HG03066 (cell line): Measurements from ENCODE around the gene AP1S1.
"Not testable (repeated sequence)": the region's sequence is repeated elsewhere in the genome, so short reads cannot be mapped to it uniquely, and the experiment has no call there.

Experiments
- ATAC-seq: cut with Tn5 transposase; IDR thresholded peaks from one replicate; pipeline ENCODE4 v1.9.1; 2021; ENCODE audit warnings: low read depth; ENCODE audit not compliant: unreplicated experiment

Gene AP1S1

GRCh38 chr7:101124376-101125056, 29.8 kb upstream of the AP1S1 start:
- ATAC-seq = no peak

DNA sequence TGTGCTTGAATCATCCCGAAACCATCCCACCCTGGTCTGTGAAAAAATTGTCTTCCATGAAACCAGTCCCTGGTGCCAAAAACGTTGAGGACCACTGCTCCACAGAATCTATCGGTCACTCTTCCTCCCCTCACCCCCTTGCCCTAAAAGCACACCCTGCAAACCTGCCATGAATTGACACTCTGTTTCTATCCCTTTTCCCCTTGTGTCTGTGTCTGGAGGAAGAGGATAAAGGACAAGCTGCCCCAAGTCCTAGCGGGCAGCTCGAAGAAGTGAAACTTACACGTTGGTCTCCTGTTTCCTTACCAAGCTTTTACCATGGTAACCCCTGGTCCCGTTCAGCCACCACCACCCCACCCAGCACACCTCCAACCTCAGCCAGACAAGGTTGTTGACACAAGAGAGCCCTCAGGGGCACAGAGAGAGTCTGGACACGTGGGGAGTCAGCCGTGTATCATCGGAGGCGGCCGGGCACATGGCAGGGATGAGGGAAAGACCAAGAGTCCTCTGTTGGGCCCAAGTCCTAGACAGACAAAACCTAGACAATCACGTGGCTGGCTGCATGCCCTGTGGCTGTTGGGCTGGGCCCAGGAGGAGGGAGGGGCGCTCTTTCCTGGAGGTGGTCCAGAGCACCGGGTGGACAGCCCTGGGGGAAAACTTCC, 28.2 kb upstream of the AP1S1 start:
- no peak for ATAC-seq

DNA sequence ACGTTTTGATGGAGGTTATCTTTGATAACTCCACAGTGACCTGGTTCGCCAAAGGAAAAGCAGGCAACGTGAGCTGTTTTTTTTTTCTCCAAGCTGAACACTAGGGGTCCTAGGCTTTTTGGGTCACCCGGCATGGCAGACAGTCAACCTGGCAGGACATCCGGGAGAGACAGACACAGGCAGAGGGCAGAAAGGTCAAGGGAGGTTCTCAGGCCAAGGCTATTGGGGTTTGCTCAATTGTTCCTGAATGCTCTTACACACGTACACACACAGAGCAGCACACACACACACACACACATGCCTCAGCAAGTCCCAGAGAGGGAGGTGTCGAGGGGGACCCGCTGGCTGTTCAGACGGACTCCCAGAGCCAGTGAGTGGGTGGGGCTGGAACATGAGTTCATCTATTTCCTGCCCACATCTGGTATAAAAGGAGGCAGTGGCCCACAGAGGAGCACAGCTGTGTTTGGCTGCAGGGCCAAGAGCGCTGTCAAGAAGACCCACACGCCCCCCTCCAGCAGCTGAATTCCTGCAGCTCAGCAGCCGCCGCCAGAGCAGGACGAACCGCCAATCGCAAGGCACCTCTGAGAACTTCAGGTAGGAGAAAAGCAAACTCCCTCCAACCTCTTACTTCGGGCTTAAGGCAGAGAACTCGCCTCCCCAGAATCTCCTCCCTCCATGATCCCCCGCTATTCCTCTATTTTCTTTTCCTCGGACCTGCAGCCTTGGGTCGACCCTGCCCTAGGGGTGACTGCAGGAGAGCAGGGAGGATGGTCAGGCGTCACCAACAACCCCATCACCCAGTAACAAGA, 27.4 kb upstream of the AP1S1 start, which contains the start of gene SERPINE1:
TSS of gene SERPINE1 (plus strand) at position 454 of the 809 bp plus-strand sequence. CDS start 1,290 bp downstream, outside the sequence.
- no peak for ATAC-seq

DNA sequence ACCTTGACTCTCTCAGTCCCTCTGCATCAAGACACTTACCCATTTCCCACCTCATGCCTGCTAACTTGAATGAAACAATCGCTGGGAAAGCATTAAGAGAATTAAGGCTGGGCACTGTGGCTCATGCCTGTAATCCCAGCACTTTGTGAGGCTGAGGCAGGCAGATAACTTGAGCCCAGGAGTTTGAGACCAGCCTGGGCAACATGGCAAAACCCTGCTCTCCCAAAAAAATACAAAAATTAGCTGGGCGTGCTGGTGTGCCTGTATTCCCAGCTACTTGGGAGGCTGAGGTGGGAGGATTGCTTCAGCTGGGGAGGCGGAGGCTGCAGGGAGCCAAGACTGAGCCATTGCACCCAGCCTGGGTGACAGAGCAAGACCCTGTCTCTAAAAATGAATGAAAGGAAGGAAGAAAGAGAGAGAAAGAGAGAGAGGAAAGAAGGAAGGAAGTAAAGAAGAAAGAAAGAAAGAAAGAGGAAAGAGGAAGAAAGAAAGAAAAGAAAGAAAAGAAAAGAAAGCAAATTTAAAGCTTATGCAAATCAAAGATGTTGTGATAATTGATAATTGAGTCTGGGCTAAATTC, 26.7 kb upstream of the AP1S1 start:
- no peak for ATAC-seq

DNA sequence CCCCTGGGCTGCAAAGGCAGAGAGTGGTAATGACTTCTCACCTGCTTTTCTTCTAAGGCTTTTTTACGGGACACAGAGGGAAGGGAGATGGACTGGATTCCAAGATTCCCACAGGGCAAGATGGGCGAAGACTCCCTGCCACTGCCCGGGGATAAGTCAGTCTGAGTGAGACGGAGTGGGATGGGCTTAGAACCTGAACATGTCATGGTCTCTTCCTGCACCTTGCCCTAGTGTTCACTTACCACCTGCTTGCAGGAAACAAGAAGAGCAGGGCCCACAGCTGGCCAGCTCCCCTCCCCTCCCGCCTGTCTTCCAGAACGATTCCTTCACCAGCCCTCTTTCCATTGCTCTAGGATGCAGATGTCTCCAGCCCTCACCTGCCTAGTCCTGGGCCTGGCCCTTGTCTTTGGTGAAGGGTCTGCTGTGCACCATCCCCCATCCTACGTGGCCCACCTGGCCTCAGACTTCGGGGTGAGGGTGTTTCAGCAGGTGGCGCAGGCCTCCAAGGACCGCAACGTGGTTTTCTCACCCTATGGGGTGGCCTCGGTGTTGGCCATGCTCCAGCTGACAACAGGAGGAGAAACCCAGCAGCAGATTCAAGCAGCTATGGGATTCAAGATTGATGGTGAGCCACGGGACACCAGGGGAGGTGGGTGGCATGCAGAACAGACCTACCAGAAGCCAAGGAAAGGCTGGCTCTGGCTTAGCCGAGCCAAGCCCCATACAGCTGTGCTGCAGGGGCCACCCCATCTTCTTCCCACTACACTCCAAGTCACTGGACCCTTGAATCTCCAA, 26.0 kb upstream of the AP1S1 start:
- ATAC-seq = no peak

DNA sequence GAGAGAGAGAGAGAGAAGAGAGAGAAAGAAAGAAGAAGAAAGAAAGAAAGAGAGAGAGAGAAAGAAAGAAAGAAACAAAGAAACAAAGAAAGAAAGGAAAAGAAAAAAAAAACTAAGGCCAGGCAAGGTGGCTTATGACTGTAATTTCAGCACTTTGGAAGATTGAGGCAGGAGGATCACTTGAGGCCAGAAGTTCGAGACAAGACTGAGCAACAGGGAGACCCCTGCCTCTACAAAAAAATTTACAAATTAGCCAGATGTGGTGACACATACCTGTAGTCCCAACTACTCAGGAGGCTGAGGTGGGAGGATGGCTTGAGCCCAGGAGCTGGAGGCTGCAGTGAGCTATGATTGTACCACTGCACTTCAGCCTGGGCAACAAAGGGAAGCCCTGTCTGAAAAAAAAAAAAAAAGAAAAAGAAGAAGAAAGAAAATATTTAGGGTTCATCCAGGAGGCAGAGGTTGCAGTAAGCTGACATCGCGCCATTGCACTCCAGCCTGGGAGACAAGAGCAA, 24.6 kb upstream of the AP1S1 start:
- ATAC-seq = no peak

DNA sequence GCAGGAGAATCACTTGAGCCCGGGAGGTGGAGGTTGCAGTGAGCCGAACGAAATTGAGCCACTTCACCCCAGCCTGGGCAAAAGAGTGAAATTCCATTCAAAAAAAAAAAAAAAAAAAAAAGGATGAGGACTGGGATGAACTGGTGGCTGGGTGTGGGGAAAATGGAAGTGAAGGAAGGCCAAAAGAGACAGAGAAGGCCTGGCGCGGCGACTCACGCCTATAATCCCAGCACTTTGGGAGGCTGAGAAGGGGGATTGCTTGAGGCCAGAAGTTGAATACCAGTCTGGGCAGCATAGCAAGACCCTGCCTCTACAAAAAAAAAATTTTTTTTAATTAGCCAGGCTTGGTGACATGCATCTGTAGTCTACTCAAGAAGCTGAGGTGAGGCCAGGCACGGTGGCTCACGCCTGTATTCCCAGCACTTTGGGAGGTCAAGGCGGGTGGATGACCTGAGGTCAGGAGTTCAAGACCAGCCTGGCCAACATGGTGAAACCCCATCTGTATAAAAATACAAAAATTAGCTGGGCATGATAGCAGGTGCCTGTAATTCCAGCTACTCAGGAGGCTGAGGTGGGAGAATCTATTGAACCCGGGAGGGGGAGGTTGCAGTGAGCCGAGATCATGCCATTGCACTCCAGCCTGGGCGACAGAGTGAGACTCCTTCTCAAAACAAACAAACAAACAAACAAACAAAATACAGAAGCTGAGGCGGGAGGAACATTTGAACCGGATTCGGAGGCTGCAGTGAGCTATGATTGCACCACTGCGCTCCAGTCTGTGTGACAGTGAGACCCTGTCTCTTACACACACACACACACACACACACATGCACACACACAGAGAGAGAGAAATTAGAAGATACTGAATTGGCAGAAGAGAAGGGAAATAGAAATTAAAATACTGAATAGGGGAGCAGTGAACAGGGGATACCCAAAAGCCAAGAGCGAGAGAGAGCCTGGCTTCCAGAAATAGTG, 21.4 kb upstream of the AP1S1 start:
- not testable (repeated sequence) for ATAC-seq

- no peak for ATAC-seq
Observed at GRCh38 chr7:101133621-101134398, 20.5 kb upstream of the AP1S1 start.

GRCh38 chr7:101134399-101134980, 19.8 kb upstream of the AP1S1 start:
- ATAC-seq = no peak

- no peak for ATAC-seq
Observed at GRCh38 chr7:101137651-101138212, 16.5 kb upstream of the AP1S1 start.

GRCh38 chr7:101138213-101138870, 15.9 kb upstream of the AP1S1 start:
- peak; percentile 83 for ATAC-seq

GRCh38 chr7:101140339-101140699, 14.0 kb upstream of the AP1S1 start:
- no peak for ATAC-seq

DNA sequence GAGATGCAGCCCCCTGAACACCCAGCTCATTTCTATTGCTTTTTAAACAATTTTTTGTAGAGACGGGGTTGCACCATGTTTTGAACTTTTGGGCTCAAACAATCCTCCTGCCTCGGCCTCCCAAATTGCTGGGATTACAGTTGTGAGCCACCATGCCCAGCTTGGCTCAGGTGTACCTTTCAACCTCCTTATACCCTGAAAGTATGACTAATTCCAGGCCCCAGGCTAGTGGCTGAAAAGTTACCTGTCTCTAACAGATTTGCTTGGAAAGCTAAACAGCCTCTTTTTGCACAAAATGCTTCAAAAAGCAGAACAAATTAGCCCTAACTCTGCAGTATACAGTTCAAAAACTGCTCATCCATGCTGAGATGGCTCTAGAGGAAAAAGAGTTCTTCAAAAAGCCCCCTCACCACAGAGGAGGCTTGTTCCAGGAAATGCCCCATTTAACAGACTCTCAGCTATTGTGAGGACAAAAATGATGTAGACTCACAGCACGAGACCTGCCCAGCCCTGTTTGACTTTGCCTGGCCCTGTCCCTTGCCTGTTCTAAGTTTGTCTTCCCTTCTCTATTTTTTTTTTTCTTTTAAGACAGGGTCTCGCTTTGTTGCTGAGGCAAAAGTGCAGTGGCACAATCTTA, 13.4 kb upstream of the AP1S1 start:
- no peak for ATAC-seq

DNA sequence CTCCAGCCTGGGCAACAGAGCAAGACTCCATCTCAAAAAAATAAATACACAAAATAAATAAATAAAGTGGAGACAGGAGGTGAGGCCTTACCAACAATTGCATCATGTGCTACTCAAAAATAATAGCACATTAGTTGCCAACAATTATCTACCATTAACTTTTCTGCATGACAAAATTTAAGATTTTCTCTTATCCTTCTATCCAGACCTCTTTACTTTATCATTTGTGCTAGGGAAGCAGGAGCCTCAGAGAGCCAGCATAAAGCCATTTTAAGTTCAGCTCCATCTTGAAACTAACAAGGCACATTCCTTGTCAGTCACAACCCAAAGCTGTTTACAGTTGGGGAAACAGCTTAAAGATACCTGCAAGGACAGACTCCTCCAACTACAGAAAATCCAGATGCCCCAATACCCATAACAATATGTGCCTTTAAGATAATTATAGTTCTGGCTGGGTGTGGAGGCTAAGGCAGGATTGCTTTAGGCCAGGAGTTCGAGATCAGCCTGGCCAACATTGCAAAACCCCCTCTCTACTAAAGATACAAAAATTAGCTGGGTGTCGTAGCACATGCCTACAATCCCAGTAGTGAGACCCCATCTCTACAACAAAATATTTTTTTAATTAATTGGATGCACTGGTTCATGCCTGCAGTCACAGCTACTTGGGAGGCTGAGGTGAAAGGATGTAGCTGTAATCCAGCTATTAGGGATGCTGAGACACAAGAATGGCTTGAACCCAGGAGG, 2.2 kb upstream of the AP1S1 start:
- no peak for ATAC-seq

DNA sequence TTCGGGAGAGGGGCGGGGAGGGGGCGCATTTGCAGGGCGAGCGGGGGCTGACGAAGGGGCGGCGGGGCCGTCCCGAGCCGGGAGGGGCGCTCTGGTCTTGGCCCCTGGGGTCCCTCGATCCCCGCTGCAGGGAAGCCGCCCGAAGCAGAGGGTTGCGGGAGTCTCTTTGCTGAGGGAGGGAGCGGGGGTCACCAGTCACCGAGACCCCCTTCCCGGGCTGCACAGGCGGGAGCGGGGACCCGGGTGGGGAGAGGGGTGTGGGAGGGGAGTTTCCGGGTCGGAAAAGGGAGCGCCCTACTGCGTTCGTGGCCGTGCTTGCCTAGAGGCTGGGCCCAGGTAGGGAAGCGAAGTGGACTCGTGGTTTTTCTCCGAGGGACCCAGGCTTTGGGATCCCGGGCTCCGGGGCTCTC, 422 bp downstream of the AP1S1 start:
- ATAC-seq = peak; percentile 25

DNA sequence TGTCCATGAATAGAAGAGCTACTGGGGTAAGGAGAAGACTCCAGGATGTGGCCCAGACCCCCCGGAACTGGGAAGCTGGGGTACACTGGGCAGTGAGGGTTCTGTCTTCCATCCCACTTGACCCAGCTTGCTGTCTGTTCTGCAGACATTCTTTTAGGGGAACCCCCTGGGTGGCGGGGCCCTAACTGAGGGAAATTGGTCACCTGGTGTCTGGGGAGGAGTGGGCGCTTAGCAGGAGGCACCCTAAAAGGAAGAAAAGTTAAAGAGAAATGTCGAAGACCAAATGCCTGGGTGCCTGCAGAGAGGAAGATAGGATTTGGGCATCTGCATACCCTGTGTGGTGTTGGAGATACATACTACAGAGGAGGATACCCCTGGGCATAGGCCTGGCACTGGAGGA, 1.0 kb downstream of the AP1S1 start:
- no peak for ATAC-seq
